Dedifferentiated amniotic fluid mesenchymal stem cell (primary cell): ENCODE measurements around the gene XPC.
"Not testable (repeated sequence)": the region's sequence is repeated elsewhere in the genome, so short reads cannot be mapped to it uniquely, and the experiment has no call there.

ENCODE experiments used
- DNase-seq: peaks from one replicate; pipeline ENCODE4 v3.0.0-alpha.2; 2016; ENCODE audit errors: extremely low spot score

The XPC gene

DNA sequence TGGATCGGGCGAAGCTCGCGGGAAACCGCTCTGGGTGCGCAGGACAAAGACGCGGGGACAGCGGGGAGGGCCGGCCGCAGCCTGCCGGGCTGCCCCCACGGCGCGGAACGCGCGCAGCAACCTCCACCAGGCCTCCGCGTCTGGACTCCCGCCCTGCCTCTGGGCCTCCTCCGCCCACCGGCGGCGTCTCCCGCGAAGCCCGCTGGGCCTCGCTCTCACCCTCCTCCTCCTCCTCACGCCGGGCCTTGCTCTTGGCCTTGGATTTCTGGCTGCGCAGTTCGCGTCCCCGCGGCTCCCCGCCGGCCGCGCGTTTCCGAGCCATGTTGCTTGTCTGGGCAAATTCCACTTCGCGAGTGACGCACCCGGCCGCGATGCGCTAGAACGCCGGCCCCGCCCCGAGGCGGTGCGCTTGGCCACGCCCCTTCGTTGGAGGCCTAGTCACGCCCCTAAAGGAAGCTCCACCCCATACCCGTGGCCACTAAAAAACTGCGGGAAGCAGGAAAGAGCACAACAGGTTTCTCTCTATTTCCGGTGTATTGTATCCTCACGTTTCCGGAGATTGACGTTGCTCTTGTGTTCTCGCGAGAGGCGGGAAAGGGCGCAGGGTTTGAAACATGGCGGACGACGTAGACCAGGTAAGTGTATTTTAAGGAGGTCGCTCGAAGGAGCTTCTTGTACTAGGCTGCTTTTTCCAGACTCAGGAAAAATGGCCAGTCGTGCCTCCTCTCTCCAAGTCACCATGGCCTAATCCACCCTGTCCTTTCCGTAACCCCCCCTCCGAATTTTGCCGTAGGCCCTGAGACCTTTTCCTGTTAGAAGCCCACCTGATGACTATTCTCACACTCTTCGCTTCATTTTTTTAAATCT is at the start of gene XPC, which contains the start of gene LSM3:
TSS of gene XPC (minus strand) at position 355 of the 867 bp plus-strand sequence. CDS start at position 322, 33 bp downstream.
TSS of gene LSM3 (plus strand) at position 571 of the 867 bp plus-strand sequence. CDS start at position 615, 44 bp downstream.
- DNase-seq = peak; percentile 100

DNA sequence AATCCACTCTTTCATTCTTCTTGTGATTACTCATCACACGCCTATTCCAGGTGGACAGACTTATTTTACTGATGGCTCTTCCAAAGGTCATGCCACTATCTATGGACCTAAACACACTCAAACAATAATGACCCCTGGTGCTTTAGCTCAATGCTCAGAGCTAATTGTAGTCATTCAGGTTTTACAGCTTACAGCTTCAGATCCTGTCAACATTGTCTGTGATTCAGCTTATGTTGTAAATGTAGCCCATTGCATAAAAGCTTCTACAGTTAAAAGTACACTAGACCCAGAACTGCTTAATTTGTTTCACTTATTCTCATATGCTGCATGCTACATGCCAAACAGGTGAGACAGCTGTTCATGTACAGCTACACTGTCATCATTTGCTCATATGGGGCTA is 49.5 kb upstream of the XPC start:
- no peak for DNase-seq

DNA sequence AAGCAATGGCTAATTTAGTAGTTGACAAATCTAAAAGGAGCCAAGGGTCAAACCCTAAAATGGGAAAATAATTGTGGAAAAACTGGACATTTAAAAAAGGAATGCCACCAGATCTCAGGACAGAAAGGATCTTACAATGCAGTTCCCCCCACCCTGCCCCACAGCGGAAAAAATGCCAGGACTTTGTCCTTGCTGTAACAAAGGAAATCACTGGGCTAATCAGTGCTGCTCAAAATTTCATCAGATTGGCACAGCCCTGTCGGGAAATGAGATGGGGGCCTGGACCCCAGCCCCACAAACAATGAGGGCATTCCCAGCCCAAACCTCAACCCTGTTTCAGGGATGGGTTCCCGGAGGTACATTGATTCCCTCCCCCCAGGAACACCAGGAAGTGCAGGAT is 48.0 kb upstream of the XPC start:
- DNase-seq = not testable (repeated sequence)

DNA sequence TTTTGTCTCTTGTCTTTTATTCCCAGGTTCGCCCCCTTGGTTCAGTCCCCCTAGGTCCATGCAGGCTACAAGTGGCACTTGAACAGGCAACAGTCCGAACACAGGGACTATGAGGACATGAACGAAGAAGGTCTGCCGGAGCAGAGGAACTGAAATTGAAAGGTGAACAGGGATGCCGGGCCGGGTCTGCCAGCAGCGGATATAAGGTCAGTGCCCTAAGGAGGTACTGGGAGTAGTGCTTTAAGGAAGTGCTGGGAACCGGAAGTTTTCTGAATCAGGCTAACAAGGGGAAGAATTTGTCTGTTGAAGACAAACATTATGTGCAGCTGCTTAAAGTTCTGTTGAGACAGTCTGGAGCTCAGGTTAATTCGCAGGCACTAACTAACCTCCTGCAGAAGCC is 47.0 kb upstream of the XPC start:
- DNase-seq = no peak

DNA sequence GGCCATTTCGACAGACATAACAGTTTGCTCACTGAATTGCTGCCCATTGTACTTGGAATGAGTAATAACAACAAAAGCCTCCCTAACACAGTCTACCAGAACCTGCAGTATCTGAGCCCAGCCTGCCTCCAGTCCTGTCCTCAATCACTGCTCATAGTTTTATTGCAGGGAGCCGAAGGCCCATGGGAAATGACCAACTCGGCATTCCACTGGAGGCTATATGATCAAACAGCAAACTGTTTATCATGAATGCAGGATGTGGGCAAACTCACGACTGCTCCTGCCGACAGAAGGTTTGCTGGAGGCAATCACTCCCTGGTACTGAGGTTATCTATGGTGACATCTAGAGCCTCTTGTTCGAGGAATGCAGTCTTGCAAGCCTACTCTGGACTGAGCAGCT is 46.5 kb upstream of the XPC start:
- DNase-seq = no peak

DNA sequence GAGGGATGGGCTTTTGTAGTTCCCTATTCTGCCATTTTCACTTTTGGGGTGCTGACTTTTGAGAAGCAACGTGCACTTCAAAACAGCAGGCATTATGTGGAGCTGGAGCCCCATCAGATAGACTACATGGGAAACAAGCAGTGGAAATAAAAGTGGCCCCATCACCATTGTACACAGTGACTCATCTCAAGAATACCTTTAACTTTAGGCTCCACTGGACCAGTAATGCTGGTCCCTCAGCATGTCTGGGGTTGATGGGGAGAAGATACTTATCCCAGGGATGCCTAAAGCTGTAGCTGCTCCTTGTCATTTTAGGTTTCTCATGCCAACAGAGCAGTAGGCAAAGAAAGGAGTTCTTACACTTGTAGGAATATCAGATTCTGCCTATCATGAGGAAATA is 45.2 kb upstream of the XPC start:
- DNase-seq = no peak

DNA sequence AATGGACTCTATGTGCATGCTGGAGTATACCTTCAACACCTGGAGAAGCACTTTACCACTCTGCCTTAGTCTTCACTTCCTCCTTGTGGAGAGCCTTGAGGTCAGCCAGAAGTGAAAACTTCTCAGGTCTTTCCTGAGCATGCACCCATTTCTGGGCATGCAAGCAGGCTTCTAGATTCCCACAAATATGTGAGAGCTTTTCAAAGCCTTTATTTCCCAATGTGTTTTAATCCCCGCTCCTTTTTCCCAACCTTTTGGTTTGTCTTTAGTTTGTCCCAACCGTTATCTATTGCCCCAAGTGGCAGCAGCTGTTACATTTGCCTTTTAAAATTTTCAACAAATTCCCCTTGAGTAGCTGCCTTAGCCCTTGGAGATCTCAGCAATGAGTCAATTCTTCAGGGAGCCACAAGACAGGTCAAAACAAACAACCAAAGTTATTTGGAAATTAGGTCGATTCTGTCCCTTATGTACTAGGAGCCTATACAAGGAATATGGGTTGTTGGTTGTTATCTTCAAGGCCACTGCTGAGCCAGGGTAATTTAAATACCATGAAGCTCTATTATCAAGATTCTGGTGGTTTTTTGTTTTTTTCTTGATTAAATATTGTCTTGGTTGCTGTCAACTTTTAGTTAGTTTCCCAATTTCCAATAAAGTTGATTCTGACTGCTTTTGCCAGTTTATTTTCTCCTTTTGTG is 44.6 kb upstream of the XPC start:
- DNase-seq = peak; percentile 22

DNA sequence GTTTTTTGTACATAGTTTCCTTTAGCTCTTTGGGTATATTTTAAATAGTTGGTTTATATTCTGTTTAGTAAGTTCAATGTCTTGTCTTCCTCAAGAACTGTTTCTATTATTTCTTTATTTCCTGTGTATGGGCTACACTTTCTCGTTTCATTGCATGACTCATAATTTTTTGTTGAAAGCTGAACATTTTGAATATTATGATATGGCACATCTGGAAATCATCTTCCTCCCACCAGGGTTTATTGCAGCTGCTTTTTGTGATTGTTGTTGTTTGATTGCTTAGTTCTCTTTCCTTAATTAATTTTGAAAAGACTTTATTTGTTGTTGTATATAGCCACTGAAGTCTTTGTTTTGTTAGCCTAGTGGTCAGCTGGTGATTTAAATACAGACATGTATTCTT is 44.1 kb upstream of the XPC start:
- no peak for DNase-seq

DNA sequence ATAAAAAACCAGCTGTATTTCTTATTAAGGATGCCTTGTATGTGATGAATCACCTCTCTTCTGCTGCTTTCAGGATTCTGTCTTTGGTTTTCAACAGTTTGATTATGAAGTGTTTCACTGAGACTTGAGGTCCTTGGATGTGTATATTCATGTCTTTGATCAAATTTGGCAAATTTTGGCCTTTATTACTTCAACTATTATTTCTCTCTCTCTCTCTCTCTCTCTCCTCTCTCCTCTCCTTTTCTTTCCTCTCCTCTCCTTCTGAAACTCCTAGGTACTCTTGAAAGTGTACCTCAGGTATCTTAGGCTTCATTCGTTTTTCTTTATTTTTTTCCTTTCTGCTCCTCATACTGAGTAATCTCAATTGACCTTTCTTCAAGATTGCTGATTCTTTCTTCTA is 43.5 kb upstream of the XPC start:
- DNase-seq = no peak

DNA sequence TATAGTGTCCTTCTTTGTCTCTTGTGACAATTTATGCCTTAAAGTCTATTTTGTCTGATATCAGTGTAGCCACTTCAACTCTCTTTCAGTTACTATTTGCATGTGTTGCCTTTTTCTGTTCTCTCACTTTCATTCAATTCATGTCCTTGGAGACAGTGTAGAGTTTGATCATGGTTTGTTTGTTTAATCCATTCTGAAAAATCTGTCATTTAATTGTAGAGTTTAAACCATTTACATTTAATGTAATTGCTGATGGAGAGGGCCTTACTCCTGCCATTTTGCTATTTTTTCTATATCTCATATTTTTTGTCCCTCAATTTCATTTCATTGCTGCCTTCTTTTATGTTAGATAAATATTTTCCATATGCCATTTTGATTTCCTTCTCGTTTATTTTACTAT is 42.5 kb upstream of the XPC start:
- no peak for DNase-seq

DNA sequence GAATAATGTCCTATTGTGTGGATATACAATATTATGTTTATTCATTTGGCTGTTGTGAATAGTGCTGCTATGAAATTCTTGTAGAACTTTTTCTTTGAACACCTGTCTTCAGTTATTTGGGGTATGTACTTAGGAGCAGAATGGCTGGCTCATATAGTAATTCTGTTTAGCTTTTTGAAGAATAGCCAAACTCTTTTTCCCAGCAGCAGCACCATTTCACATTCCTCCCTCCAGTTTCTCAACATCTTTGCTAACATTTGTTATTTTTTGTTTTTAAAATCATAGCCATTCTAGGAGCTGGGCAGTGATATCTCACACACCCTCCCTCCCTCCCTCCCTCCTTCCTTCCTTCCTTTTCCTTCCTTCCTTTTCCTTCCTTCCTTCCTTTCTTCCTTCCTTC is 40.0 kb upstream of the XPC start:
- DNase-seq = no peak

DNA sequence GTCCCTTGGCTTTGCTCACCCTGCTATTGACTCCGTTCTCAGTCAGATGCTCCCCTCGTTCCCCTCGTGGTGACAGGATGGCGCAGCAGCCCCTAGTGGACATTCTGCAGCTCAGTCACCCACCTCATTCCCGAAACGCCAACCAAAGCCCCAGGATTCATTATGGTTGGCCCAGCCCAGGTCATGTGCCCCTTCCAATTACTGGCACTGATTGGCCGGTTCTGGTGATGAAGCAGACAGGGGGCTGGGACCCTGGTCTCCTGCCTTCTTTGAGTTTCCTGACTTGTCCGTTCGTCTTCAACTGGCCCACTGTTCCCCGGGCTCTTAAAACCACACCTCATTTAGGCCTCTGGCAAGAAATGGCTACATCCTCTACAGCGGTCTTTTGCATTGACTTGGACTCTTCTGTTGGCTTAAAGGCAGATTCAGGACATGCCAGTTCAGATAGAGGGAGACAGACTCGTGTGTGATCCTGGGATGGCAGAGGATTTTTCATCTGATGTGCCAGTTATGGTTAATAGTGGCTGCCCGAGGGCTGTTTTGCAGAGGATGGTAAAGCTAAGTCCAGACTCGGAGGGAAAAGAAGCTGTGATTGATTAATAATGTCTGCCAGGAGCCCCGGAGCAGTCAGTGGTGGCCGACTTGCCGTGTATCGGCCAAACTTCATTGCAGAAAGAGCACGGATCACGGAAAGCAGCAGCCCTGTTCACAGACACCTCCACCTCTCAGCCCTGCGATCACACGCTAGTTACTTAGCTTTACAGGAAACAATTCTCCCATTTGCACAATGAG is 38.1 kb upstream of the XPC start:
- DNase-seq = no peak

DNA sequence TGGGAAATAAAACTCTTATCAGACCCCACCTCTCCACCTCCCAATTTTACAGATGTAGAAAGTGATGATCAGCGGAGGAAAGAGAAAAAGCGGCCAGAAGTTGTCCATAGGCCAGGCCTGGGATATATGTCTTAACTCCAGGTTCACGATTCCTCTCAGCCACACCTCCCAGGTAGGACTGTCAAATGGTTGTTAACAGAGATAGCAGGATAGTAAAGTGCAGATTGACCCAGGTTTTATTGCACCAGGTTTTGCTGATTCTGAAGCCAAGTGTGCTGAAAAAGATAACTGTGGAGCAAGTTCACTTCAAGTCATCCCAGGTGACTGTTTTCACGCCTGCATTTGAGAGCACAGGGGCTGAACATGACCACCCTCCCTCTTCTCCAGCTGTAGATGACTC is 36.4 kb upstream of the XPC start:
- DNase-seq = no peak

DNA sequence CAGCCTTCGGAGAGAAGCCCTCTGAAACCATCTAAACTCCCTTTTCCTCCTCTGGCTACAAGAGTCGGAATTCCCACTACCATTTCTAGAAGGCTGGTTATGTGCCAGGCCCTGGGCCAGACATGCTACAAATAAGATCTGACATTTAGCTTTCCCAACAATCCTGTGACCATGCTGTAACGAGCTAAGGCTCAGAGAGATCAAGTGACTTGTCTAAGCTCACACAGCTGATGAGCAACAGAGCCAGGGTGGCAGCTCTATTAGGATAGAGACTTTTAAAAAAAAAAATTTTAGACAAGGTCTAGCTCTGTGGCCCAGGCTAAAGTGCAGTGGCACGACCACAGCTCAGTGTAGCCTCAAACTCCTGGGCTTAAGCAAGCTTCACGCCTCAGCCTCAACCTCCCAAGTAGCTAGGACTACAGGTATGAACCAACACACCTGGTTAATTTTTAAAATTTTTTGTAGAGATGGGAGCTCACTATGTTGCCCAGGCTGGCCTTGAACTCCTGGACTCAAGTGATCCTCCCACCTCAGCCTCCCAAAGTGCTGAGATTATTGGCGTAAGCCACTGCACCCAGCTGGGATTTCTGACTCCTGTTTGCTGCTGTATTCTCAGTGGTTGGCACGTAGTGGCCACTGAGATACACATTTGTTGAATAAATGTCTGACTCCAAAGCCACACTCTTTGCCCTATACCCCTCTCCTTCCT is 34.8 kb upstream of the XPC start:
- no peak for DNase-seq

DNA sequence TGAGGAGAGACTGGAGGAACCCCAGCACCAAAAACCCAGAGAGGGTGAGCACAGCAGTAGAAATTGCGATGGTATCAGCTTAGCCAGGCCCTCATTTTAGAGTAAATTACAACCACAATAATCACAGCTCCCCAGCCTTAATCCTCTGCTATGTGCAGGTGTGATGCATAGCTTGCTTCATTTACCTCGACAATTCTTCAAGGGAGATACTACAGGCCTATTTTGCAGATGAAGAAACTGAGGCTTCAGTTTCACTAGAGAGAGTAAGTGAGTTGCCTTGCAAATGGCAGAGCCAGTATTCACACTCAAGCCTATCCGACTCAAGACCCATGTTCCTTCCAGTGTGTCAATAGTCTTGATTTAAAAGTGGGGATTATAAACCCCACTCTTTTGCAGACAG is 33.6 kb upstream of the XPC start:
- DNase-seq = no peak

DNA sequence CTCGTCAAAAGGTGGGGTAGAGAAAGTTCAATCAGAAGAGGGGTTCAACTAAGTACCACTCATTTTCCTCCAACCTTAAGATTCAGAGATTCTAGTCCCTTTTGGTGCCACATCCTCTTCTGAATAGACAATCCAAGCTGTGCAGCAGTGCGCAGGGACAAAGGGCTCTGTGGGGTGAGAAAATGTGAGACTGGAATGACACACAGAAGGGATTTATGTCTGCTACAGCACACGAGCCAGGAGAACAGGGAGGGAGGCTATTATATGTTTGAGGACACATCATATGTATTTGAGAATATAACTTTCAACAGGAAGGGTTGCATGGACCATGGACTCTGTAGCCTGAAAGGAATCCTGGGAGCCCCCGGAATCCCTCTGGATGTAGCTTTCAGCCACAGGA is 33.2 kb upstream of the XPC start:
- DNase-seq = no peak

DNA sequence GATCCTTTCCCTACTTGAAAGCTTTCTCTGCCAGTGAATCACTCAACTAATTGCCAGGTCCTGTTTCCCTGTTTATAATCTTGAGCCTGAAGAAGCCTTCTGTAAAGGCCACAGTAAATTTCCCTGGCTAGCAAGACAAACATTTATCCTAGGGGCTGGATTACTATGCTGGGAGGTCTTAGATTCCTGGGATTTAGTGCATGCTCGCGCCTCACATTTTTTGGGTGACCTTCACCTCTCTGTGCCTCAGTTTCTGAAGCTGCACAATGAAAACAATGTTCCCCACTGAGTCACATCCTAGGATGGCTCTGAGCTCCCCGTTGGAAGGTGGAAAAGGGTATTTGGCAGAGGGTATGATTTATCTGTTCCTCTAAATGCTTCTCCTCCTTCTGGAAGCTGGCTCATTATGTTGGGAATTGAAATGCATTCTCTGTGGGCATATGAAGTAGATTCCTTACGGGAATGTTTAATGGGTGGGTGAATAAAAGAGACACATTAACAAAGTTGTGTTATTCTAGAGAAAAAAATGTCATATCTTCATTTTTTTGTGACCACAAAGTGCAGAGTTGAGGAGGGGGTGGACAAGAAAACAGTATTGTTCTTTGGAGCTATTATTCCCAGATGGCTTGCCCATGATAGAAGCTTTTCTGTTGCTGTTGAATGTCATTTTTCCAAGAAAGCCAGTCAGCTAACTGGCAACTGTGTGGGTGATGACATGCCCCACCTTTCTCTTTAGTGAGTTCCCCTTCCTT is 32.6 kb upstream of the XPC start:
- peak; percentile 42 for DNase-seq

DNA sequence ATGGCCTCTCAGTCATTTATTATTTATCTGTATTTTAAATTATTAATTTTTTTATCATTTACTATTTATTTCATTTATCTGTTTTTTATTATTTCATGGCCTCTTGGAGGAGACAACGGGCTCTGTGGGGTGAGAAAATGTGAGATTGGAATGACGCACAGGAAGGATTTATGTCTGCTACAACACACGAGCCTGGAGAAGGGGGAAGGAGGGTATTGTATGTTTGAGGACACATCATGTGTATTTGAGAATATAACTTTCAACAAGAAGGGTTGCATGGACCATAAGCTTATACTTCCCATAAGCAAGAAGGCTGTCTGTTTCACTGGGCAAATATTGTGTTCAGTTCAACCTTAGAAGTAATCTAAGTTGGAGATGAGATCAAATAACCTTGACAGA is 31.9 kb upstream of the XPC start:
- DNase-seq = no peak

DNA sequence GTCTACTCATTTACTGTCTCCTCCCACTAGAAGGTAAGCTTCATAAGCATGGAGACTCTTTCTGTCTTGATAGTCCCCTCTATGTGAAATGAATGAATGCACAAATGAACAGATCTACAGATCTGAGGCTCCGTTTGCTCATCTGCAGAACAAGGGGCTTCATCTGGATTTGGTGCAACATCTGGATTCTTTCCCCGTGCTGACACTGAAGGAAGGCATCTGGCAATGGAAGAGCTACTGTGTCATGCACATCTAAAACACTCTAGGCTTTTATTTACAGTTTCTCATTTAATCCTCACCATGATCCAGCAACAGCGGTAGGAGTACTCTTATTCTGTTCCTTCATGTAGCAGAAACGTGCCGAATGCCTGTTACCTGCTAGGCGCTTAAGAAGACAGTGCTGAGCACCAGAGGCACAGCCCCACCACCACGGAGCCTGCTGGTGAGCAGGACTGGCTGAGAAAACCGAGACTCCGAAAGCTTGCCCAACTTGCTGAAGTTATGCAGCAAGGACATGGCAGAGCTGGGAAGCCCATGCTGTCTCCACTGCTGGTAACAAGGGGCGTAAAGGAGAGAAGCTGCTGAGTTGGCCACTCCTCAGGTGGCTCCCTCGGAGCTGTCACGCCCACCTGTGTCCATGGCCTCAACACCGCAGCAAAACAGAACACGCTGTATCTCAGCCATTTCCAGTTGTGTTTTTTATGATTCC is 31.3 kb upstream of the XPC start:
- no peak for DNase-seq

DNA sequence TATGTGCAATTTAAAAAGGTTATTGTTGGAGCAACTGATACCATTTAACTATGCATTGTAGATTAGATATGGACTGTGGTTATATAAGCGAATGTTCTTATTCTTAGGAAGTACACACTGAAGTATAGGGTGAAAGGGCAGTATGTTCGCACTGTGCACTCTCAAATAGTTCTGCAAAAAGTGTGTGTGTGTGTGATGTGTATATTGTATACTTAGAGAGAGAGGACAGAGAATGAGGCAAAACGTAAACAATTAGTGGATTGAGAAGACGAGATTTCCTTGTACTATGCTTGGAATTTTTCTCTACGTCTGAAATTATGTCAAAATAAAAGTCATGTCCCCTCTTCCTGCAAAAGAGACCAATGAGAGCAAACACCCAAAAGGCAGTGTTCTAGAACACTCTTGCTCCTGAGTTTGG is 30.6 kb upstream of the XPC start:
- DNase-seq = peak; percentile 44
